GM12878 (cell line): Measurements from ENCODE around the gene FAM81A. TPM values are rescaled to one million over a fixed set of nuclear protein-coding genes. Genes with fewer than 3 reads are reported as not detected.

Source experiments
- ATAC-seq: fragments of 200-7000 bp; cut with Tn5 transposase; 3 replicates; pipeline ENCODE4 v1.9.1; 2020; ENCODE audit warnings: mild to moderate bottlenecking, moderate library complexity
- BruUV-seq: library from RNA; stranded (reverse); fragments of 400-500 nt; replicated peaks from 2 replicates; lab custom pipeline; 2021; lab: Mats Ljungman, UMichigan
- CTCF ChIA-PET: fragments of 300-600 bp; sonication (Branson Sonifier 250); formaldehyde crosslinking; extraction: SDS; loops from one replicate; lab custom pipeline; 2021; ENCODE audit warnings: inconsistent platforms; lab: Yijun Ruan, JAX
- POLR2A ChIA-PET: fragments of 350-600 bp; formaldehyde crosslinking; extraction: SDS; loops from one replicate; lab custom pipeline; 2021; ENCODE audit warnings: inconsistent platforms; lab: Charles Lee
- RAD21 ChIA-PET: fragments of 300-600 bp; sonication (Branson Sonifier 250); formaldehyde crosslinking; loops from one replicate; lab custom pipeline; 2023; ENCODE audit warnings: antibody characterized with exemption; ENCODE audit not compliant: unreplicated experiment; lab: Charles Lee
- SMC1A ChIA-PET: fragments of 300-600 bp; sonication (Branson Sonifier 250); formaldehyde crosslinking; loops from one replicate; lab custom pipeline; 2023; ENCODE audit not compliant: unreplicated experiment, uncharacterized antibody; lab: Charles Lee
- DNase-seq: peaks from one replicate; pipeline ENCODE4 v3.0.0-alpha.2; 2011; ENCODE audit warnings: low read depth, low spot score
- FAIRE-seq: peaks from 3 replicates; lab custom pipeline; 2011; peaks lifted over from hg19 to GRCh38; lab: Jason Lieb, UNC
- H2AFZ ChIP-seq: 2 replicates; pipeline ENCODE4 v1.6.0; 2011; ENCODE audit warnings: low read depth, low read length, control low read depth; ENCODE audit not compliant: control insufficient read depth
- H3K27ac ChIP-seq: 2 replicates; pipeline ENCODE4 v1.5.1; 2011; ENCODE audit warnings: control low read depth; ENCODE audit not compliant: control insufficient read depth, insufficient read depth
- H3K27me3 ChIP-seq, 2 experiments: replicated peaks in 1 of 2; 2 replicates each; pipeline versions ENCODE4 v1.6.0 to v1.6.1; 2011; ENCODE audit warnings: low read length in 1 of 2; ENCODE audit not compliant: control insufficient read depth in 2 of 2, insufficient read depth in 2 of 2
- H3K36me3 ChIP-seq, 2 experiments: 2 replicates each; pipeline ENCODE4 v1.5.1; 2011; ENCODE audit warnings: low read length in 1 of 2; ENCODE audit not compliant: control insufficient read depth in 2 of 2, insufficient read depth in 2 of 2
- H3K4me1 ChIP-seq: 2 replicates; pipeline ENCODE4 v1.6.1; 2011; ENCODE audit warnings: mild to moderate bottlenecking, low read length, moderate library complexity, mixed read lengths; ENCODE audit not compliant: control insufficient read depth, insufficient read depth
- H3K4me2 ChIP-seq: 2 replicates; pipeline ENCODE4 v1.6.0; 2011; ENCODE audit warnings: control low read depth; ENCODE audit not compliant: control insufficient read depth, insufficient read depth
- H3K4me3 ChIP-seq: fragments of 200-600 bp; sonication (generic); 2 replicates; pipeline ENCODE4 v1.5.1; 2016
- H3K79me2 ChIP-seq: 2 replicates; pipeline ENCODE4 v1.6.0; 2011; ENCODE audit warnings: low read length; ENCODE audit not compliant: control insufficient read depth, insufficient read depth
- H3K9ac ChIP-seq: 2 replicates; pipeline ENCODE4 v1.8.0; 2011; ENCODE audit warnings: low read length, control low read depth, mixed read lengths; ENCODE audit not compliant: control insufficient read depth, insufficient read depth
- H3K9me3 ChIP-seq: replicated peaks from 3 replicates; pipeline ENCODE4 v1.5.1; 2011; ENCODE audit warnings: mild to moderate bottlenecking, low read length; ENCODE audit not compliant: control insufficient read depth, insufficient read depth
- H4K20me1 ChIP-seq: 2 replicates; pipeline ENCODE4 v1.6.0; 2011; ENCODE audit not compliant: control insufficient read depth, insufficient read depth
- MAX ChIP-seq: IDR thresholded peaks from 2 replicates; pipeline ENCODE4 v1.6.1; 2012; ENCODE audit warnings: low read depth, low read length, improper control_type of control experiment
- MTA3 ChIP-seq: IDR thresholded peaks from 2 replicates; pipeline ENCODE4 v1.6.1; 2012; ENCODE audit warnings: low read length, inconsistent platforms, borderline replicate concordance
- SMARCA5 ChIP-seq: fragments of 450-650 bp; IDR thresholded peaks from 2 replicates; pipeline ENCODE4 v1.6.1; 2017; ENCODE audit warnings: mild to moderate bottlenecking
- ZSCAN29 ChIP-seq: fragments of 450-650 bp; IDR thresholded peaks from 2 replicates; pipeline ENCODE4 v1.6.1; 2017; ENCODE audit warnings: mild to moderate bottlenecking, moderate library complexity
- whole genome bisulfite sequencing: methylation state at CpG from one replicate; pipeline ENCODE4 v1.1.6; 2016; ENCODE audit warnings: low lambda C conversion rate; ENCODE audit not compliant: insufficient replicate concordance, insufficient coverage; ENCODE audit errors: missing lambda C conversion rate; 5-methylcytosine and 5-hydroxymethylcytosine counted together
- in situ Hi-C: fragments of 300-500 bp; cut with MboI; formaldehyde crosslinking; loops from 9 replicates; pipeline ENCODE4 v1.14.3; 2018; ENCODE audit warnings: mixed read lengths
- intact Hi-C: fragments of 100-400 bp; cut with micrococcal nuclease; formaldehyde crosslinking; loops from one replicate; pipeline ENCODE4 v1.14.2; 2022; ENCODE audit not compliant: unreplicated experiment
- polyA plus RNA-seq, 11 experiments: library from polyadenylated mRNA; depleted of rRNA in 4 of 11; unstranded in 6 of 11; stranded (reverse) in 5 of 11; fragments of >200 nt; fragmentation: Nextera tagmentation in 4 of 11; fragmentation: Illumina TruSeq in 1 of 11; extraction: Ambion mirVana in 4 of 11; extraction: Trizol in 1 of 11; gene quantifications; 1 replicate in 1 of 11; 2 replicates in 10 of 11; pipeline versions ENCODE4 v1.2.1 to v1.2.3, GENCODE V29; 2011 to 2016; ENCODE audit warnings: inconsistent platforms in 2 of 11, missing spikeins in 2 of 11, low read depth in 1 of 11
- total RNA-seq, 4 experiments: library from RNA; depleted of rRNA in 3 of 4; stranded (reverse); fragments of >200 nt in 3 of 4; fragmentation: Illumina TruSeq in 1 of 4; extraction: Trizol in 1 of 4; gene quantifications; 2 replicates each; pipeline versions ENCODE4 v1.2.1 to v1.2.3, GENCODE V29; 2013 to 2021
- TF ChIP-seq, protein P1 (sequence below): fragments of 450-650 bp; IDR thresholded peaks from 2 replicates; pipeline ENCODE4 v1.6.1; 2017; ENCODE audit warnings: low read depth, mild to moderate bottlenecking, moderate library complexity

The FAM81A gene
- total and polyA plus RNA-seq, 10 of the 15 experiments (the other 5 are each of a cell fraction or from before 2014, with no cell fraction given): 0.18 to 34.5 (median 16.2) TPM

- BruUV-seq: no TSS peak
- no peak overlapping the region for H3K4me3 ChIP-seq
- H3K27ac ChIP-seq: no peak overlapping the region
- in situ Hi-C loops: no loop called here
- H3K9ac ChIP-seq: no peak overlapping the region
- TF ChIP-seq MTA3: no peak
- TF ChIP-seq SMARCA5: no peak
- TF ChIP-seq, protein P1, sequence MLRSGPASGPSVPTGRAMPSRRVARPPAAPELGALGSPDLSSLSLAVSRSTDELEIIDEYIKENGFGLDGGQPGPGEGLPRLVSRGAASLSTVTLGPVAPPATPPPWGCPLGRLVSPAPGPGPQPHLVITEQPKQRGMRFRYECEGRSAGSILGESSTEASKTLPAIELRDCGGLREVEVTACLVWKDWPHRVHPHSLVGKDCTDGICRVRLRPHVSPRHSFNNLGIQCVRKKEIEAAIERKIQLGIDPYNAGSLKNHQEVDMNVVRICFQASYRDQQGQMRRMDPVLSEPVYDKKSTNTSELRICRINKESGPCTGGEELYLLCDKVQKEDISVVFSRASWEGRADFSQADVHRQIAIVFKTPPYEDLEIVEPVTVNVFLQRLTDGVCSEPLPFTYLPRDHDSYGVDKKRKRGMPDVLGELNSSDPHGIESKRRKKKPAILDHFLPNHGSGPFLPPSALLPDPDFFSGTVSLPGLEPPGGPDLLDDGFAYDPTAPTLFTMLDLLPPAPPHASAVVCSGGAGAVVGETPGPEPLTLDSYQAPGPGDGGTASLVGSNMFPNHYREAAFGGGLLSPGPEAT: no peak
- no peak for TF ChIP-seq ZSCAN29
- TF ChIP-seq MAX: no peak
- SMC1A ChIA-PET: interaction anchor here (0.9 to 1.3 kb wide), 4 partner anchors 23 to 42 kb away, joined by 3 to 6 read pairs (median 4); no protein-coding TSS in a partner anchor
- FAIRE-seq (no peak), ATAC-seq (no peak), DNase-seq (no peak)
- no peaks in the 10 kb centered on the region for H3K9me3 ChIP-seq
- H4K20me1 ChIP-seq: no peaks in the 10 kb centered on the region
- H3K4me2 ChIP-seq: no peak overlapping the region
- WGBS: 0% methylated on average over 1 of the region's 1 CpG
- CTCF ChIA-PET: interaction anchor here (1.1 to 1.9 kb wide), 2 partner anchors 26 to 30 kb away, joined by 3 to 11 read pairs; no protein-coding TSS in a partner anchor
- H3K4me1 ChIP-seq: no peaks in the 10 kb centered on the region
- no peaks in the 10 kb centered on the region for H3K27me3 ChIP-seq
- peak overlapping the region; percentile 8; the same call in 1 of the 2 replicates for H2AFZ ChIP-seq
- RAD21 ChIA-PET: interaction anchor here (1.0 to 1.2 kb wide), 2 partner anchors 21 to 28 kb away, joined by 3 to 4 read pairs; no protein-coding TSS in a partner anchor
- intact Hi-C loops: no loop called here
- POLR2A ChIA-PET: interaction anchor here (0.5 to 0.7 kb wide), 2 partner anchors 27 to 63 kb away, joined by 3 read pairs; no protein-coding TSS in a partner anchor
- H3K79me2 ChIP-seq: no peaks in the 10 kb centered on the region
- H3K36me3 ChIP-seq: no peaks in the 10 kb centered on the region
Observed at GRCh38 chr15:59558851-59559250, 120.9 kb downstream of the FAM81A start.
